A549 (cell line): ENCODE results near the gene GRIK4. TPM values are rescaled to one million over a fixed set of nuclear protein-coding genes. Genes with fewer than 3 reads are reported as not detected.

ENCODE experiments used
- ATAC-seq, 2 experiments: fragments of 200-7000 bp in 1 of 2; fragments of >200 bp in 1 of 2; cut with Nextera tagmentation in 1 of 2; cut with Tn5 transposase in 1 of 2; 3 replicates each; pipeline versions ENCODE4 v1.8.0 to v1.9.1; 2018 to 2020; ENCODE audit warnings: mild to moderate bottlenecking in 1 of 2, moderate library complexity in 1 of 2
- CTCF ChIA-PET: fragments of 300-600 bp; sonication (Branson Sonifier 250); formaldehyde crosslinking; extraction: SDS; loops from one replicate; lab custom pipeline; 2021; ENCODE audit warnings: antibody characterized with exemption, inconsistent platforms; lab: Yijun Ruan, JAX
- POLR2A ChIA-PET: fragments of 350-600 bp; formaldehyde crosslinking; extraction: SDS; loops from one replicate; lab custom pipeline; 2021; ENCODE audit warnings: antibody characterized with exemption, inconsistent platforms; lab: Yijun Ruan, JAX
- DNase-seq, 2 experiments: peaks; one replicate each; pipeline versions ENCODE4 v3.0.0 to v3.0.0-alpha.2; 2011 to 2016; ENCODE audit warnings: low read depth in 1 of 2, low spot score in 1 of 2
- FAIRE-seq: peaks from 2 replicates; lab custom pipeline; 2011; peaks lifted over from hg19 to GRCh38; lab: Jason Lieb, UNC
- H3K27ac ChIP-seq, 2 experiments: fragments of >200 bp; sonication (Bioruptor Twin); formaldehyde crosslinking; 3 replicates each; pipeline ENCODE4 v1.5.1; 2016 to 2017
- H3K4me1 ChIP-seq: fragments of >200 bp; sonication (Bioruptor Twin); formaldehyde crosslinking; 3 replicates; pipeline ENCODE4 v1.6.1; 2016
- H3K4me2 ChIP-seq: fragments of >200 bp; sonication (Bioruptor Twin); formaldehyde crosslinking; 3 replicates; pipeline ENCODE4 v1.6.1; 2016
- H3K4me3 ChIP-seq: fragments of >200 bp; sonication (Bioruptor Twin); formaldehyde crosslinking; 3 replicates; pipeline ENCODE4 v1.5.1; 2016
- H3K9me3 ChIP-seq: fragments of >200 bp; sonication (Bioruptor Twin); formaldehyde crosslinking; 3 replicates; pipeline ENCODE4 v1.6.1; 2016
- CBX2 ChIP-seq: fragments of 200-600 bp; sonication (generic); IDR thresholded peaks from 2 replicates; pipeline ENCODE4 v1.6.1; 2016; ENCODE audit warnings: low read depth, mild to moderate bottlenecking, borderline replicate concordance
- CEBPB ChIP-seq, 2 experiments: fragments of >200 bp in 1 of 2; sonication (Bioruptor Twin) in 1 of 2; formaldehyde crosslinking in 1 of 2; IDR thresholded peaks; 2 replicates each; pipeline ENCODE4 v1.6.1; 2012 to 2016
- ELK1 ChIP-seq: fragments of 150-350 bp; IDR thresholded peaks from 2 replicates; pipeline ENCODE4 v1.6.1; 2014; ENCODE audit warnings: low read depth, mild to moderate bottlenecking, low read length
- EP300 ChIP-seq, 2 experiments: fragments of >200 bp; sonication (Bioruptor Twin); formaldehyde crosslinking; IDR thresholded peaks; 2 replicates in 1 of 2; 3 replicates in 1 of 2; pipeline ENCODE4 v1.6.1; 2016 to 2017
- FOXS1 ChIP-seq: fragments of 250-450 bp; sonication (Bioruptor Pico); IDR thresholded peaks from 2 replicates; pipeline ENCODE4 v1.5.0; 2020; ENCODE audit warnings: mild to moderate bottlenecking, moderate library complexity
- HOXB13 ChIP-seq: fragments of 250-450 bp; sonication (Bioruptor Pico); IDR thresholded peaks from 2 replicates; pipeline ENCODE4 v1.5.0; 2020; ENCODE audit warnings: low read depth, mild to moderate bottlenecking, moderate library complexity
- KDM1A ChIP-seq: fragments of 200-600 bp; sonication (generic); IDR thresholded peaks from 2 replicates; pipeline ENCODE4 v1.6.1; 2016; ENCODE audit warnings: low read depth, mild to moderate bottlenecking
- NFE2L2 ChIP-seq: fragments of 150-350 bp; conservative IDR thresholded peaks from 2 replicates; pipeline ENCODE4 v1.6.1; 2014; ENCODE audit warnings: low read length
- NR3C1 ChIP-seq: fragments of >200 bp; sonication (Bioruptor Twin); formaldehyde crosslinking; IDR thresholded peaks from 3 replicates; pipeline ENCODE4 v1.6.1; 2017
- POLR2A ChIP-seq: IDR thresholded peaks from 2 replicates; pipeline ENCODE4 v1.6.1; 2012; ENCODE audit warnings: mild to moderate bottlenecking, low read length
- RARB ChIP-seq: fragments of 250-450 bp; sonication (Bioruptor Pico); IDR thresholded peaks from 2 replicates; pipeline ENCODE4 v1.8.0; 2021; ENCODE audit warnings: mild to moderate bottlenecking, moderate library complexity
- RNF2 ChIP-seq: fragments of 200-600 bp; sonication (generic); IDR thresholded peaks from 2 replicates; pipeline ENCODE4 v1.6.1; 2016; ENCODE audit warnings: low read depth, mild to moderate bottlenecking, antibody characterized with exemption, moderate library complexity, borderline replicate concordance
- SREBF2 ChIP-seq: fragments of 450-650 bp; IDR thresholded peaks from 2 replicates; pipeline ENCODE4 v1.6.1; 2014; ENCODE audit warnings: mild to moderate bottlenecking, moderate library complexity
- ZFP36 ChIP-seq: fragments of 450-650 bp; IDR thresholded peaks from 2 replicates; pipeline ENCODE4 v1.6.1; 2014; ENCODE audit warnings: borderline replicate concordance; ENCODE audit not compliant: partially characterized antibody
- ZNF302 ChIP-seq: fragments of 250-450 bp; sonication (Bioruptor Pico); IDR thresholded peaks from 2 replicates; pipeline ENCODE4 v1.9.0; 2021; ENCODE audit warnings: inconsistent platforms, mild to moderate bottlenecking, moderate library complexity
- ZSCAN20 ChIP-seq: fragments of 250-450 bp; sonication (Bioruptor Pico); IDR thresholded peaks from 2 replicates; pipeline ENCODE4 v1.8.0; 2022; ENCODE audit warnings: mild to moderate bottlenecking, moderate library complexity
- WGBS: methylation state at CpG from one replicate; pipeline ENCODE4 v1.1.6; 2017; ENCODE audit errors: missing lambda C conversion rate; 5-methylcytosine and 5-hydroxymethylcytosine counted together
- polyA plus RNA-seq, 4 experiments: library from polyadenylated mRNA; depleted of rRNA in 3 of 4; stranded (reverse); fragments of >200 nt; fragmentation: RNase III in 1 of 4; extraction: RNeasy Plus Mini Kit Qiagen cat#74134 plus additional on column Dnase treatment in 1 of 4; gene quantifications; 2 replicates in 3 of 4; 3 replicates in 1 of 4; pipeline ENCODE4 v1.2.3, GENCODE V29; 2011 to 2017
- TF ChIP-seq, protein P1 (sequence below): fragments of >200 bp; sonication (Bioruptor Twin); formaldehyde crosslinking; IDR thresholded peaks from 2 replicates; pipeline ENCODE4 v1.6.1; 2016
- TF ChIP-seq, protein P2 (sequence below): fragments of >200 bp; sonication (Bioruptor Twin); formaldehyde crosslinking; IDR thresholded peaks from 3 replicates; pipeline ENCODE4 v1.5.1; 2016
- TF ChIP-seq, protein P3 (sequence below): fragments of >200 bp; sonication (Bioruptor Twin); formaldehyde crosslinking; IDR thresholded peaks from 3 replicates; pipeline ENCODE4 v1.6.1; 2016

The GRIK4 gene
- polyA plus RNA-seq, 2 of the 4 experiments (the other 2 are of a cell fraction): 0.01 TPM; not detected in 1

DNA sequence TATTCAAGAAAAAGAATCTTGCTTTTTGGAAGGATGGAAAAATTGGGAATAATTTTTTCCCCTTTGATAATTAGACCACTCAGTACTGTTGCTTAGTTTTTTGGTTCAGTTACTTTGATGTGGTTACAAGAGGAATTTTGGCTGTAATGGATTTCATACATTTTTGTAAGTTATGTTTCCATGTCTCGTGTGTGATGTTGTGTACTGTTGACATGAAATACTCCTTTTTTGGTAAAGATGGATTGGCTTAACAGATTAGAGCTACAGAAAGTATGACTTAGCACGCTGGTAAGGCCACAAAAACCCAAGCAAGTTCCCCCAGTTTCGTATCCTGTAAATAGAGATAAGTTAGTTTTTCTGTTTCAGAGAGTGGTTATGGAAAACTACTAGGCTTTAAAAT lies 524.2 kb downstream of the GRIK4 start (continued):
- no peak for TF ChIP-seq HOXB13 (CRISPR knock-in tag)
- TF ChIP-seq SREBF2: no peak
- no peak for TF ChIP-seq ZFP36

- no peak for FAIRE-seq
- DNase-seq: no peak
- CTCF ChIA-PET: interaction anchor here (1.0 kb wide), 1 partner anchor 11 kb away, joined by 4 read pairs; no protein-coding TSS in a partner anchor
Measured at GRCh38 chr11:121037016-121037415, 525.5 kb downstream of the GRIK4 start.

More at GRCh38 chr11:121037016-121037415, 525.5 kb downstream of the GRIK4 start:
- H3K4me1 ChIP-seq: no peaks in the 10 kb centered on the region
- H3K4me3 ChIP-seq: no peak overlapping the region
- H3K27ac ChIP-seq: no peak overlapping the region
- H3K4me2 ChIP-seq: no peak overlapping the region
- H3K9me3 ChIP-seq: no peaks in the 10 kb centered on the region
- POLR2A ChIA-PET: no interaction called here
- 74% methylated on average over 1 of the region's 1 CpG for WGBS
- TF ChIP-seq EP300 (IDR thresholded peaks at IDR 0.05) (no peak), NR3C1 (no peak), CBX2 (no peak), CEBPB (IDR thresholded peaks at IDR 0.05) (no peak), ZSCAN20 (CRISPR knock-in tag) (no peak), RNF2 (no peak), FOXS1 (CRISPR knock-in tag) (no peak), ZNF302 (CRISPR knock-in tag) (no peak), POLR2A (no peak), ELK1 (no peak), RARB (CRISPR knock-in tag) (no peak), NFE2L2 (no peak), KDM1A (no peak)
- TF ChIP-seq, protein P1, sequence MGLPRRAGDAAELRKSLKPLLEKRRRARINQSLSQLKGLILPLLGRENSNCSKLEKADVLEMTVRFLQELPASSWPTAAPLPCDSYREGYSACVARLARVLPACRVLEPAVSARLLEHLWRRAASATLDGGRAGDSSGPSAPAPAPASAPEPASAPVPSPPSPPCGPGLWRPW: no peak
- TF ChIP-seq, protein P2, sequence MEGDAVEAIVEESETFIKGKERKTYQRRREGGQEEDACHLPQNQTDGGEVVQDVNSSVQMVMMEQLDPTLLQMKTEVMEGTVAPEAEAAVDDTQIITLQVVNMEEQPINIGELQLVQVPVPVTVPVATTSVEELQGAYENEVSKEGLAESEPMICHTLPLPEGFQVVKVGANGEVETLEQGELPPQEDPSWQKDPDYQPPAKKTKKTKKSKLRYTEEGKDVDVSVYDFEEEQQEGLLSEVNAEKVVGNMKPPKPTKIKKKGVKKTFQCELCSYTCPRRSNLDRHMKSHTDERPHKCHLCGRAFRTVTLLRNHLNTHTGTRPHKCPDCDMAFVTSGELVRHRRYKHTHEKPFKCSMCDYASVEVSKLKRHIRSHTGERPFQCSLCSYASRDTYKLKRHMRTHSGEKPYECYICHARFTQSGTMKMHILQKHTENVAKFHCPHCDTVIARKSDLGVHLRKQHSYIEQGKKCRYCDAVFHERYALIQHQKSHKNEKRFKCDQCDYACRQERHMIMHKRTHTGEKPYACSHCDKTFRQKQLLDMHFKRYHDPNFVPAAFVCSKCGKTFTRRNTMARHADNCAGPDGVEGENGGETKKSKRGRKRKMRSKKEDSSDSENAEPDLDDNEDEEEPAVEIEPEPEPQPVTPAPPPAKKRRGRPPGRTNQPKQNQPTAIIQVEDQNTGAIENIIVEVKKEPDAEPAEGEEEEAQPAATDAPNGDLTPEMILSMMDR: no peak
- TF ChIP-seq, protein P3, sequence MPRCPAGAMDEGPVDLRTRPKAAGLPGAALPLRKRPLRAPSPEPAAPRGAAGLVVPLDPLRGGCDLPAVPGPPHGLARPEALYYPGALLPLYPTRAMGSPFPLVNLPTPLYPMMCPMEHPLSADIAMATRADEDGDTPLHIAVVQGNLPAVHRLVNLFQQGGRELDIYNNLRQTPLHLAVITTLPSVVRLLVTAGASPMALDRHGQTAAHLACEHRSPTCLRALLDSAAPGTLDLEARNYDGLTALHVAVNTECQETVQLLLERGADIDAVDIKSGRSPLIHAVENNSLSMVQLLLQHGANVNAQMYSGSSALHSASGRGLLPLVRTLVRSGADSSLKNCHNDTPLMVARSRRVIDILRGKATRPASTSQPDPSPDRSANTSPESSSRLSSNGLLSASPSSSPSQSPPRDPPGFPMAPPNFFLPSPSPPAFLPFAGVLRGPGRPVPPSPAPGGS: no peak
- no peak for ATAC-seq

Other genes with a start within 250 kb of the GRIK4 start
- 12.9 TPM in 2 replicates for gene TLCD5, start 186.4 kb upstream of the GRIK4 start, polyA plus RNA-seq (2011; rRNA removed)
- gene TLCD5, start 186.4 kb upstream of the GRIK4 start, polyA plus RNA-seq (2017; fragmentation: RNase III; extraction: RNeasy Plus Mini Kit Qiagen cat#74134 plus additional on column Dnase treatment): 5.8 to 6.1 TPM (median 6.0 TPM) in 3 replicates
- gene ARHGEF12, start 175.3 kb upstream of the GRIK4 start, polyA plus RNA-seq (2011; rRNA removed): 27.2 and 31.5 TPM in 2 replicates
- gene ARHGEF12, start 175.3 kb upstream of the GRIK4 start, polyA plus RNA-seq (2017; fragmentation: RNase III; extraction: RNeasy Plus Mini Kit Qiagen cat#74134 plus additional on column Dnase treatment): 16.4 to 18.0 TPM (median 16.7 TPM) in 3 replicates